H1 (cell line): Measurements from ENCODE around the gene NTPCR. TPM values are rescaled to one million over a fixed set of nuclear protein-coding genes. Genes with fewer than 3 reads are reported as not detected.
A peak's percentile ranks its signal among the peaks of the same experiment; 100 is the strongest.

Experiments used
- CTCF ChIA-PET: fragments of 300-600 bp; sonication (Branson Sonifier 250); formaldehyde crosslinking; loops from one replicate; lab custom pipeline; 2021; ENCODE audit not compliant: partially characterized antibody; lab: Charles Lee
- POLR2A ChIA-PET: fragments of 300-600 bp; sonication (Branson Sonifier 250); formaldehyde crosslinking; loops from one replicate; lab custom pipeline; 2021; ENCODE audit warnings: inconsistent platforms; ENCODE audit not compliant: partially characterized antibody; lab: Charles Lee
- DNase-seq, 2 experiments: peaks; one replicate each; pipeline versions ENCODE4 v3.0.0 to v3.0.0-alpha.2; 2010 to 2022; ENCODE audit warnings: low spot score in 2 of 2, low read depth in 1 of 2, mixed read lengths in 1 of 2
- FAIRE-seq: peaks from 2 replicates; lab custom pipeline; 2011; peaks lifted over from hg19 to GRCh38; lab: Jason Lieb, UNC
- H2AFZ ChIP-seq: 2 replicates; pipeline ENCODE4 v1.8.1; 2012; ENCODE audit warnings: low read length, inconsistent platforms
- H2AK5ac ChIP-seq: 2 replicates; pipeline ENCODE4 v1.6.1; 2013; ENCODE audit warnings: low read depth, low read length
- H2BK120ac ChIP-seq: replicated peaks from 2 replicates; pipeline ENCODE3; 2013; ENCODE audit warnings: low read depth, low read length, inconsistent platforms
- H2BK12ac ChIP-seq: 2 replicates; pipeline ENCODE4 v1.6.1; 2013; ENCODE audit warnings: low read depth, low read length
- H2BK15ac ChIP-seq: 2 replicates; pipeline ENCODE4 v1.6.1; 2013; ENCODE audit warnings: low read length
- H2BK20ac ChIP-seq: 2 replicates; pipeline ENCODE4 v1.6.1; 2013; ENCODE audit warnings: low read length
- H2BK5ac ChIP-seq: 2 replicates; pipeline ENCODE4 v1.6.1; 2013; ENCODE audit warnings: low read depth, low read length
- H3K14ac ChIP-seq: 2 replicates; pipeline ENCODE4 v1.6.1; 2013; ENCODE audit warnings: inconsistent platforms; ENCODE audit not compliant: insufficient read length
- H3K18ac ChIP-seq: 2 replicates; pipeline ENCODE4 v1.6.1; 2013; ENCODE audit warnings: low read length; ENCODE audit errors: extremely low read depth
- H3K23ac ChIP-seq: 2 replicates; pipeline ENCODE4 v1.6.1; 2013; ENCODE audit warnings: inconsistent platforms; ENCODE audit not compliant: insufficient read length
- H3K23me2 ChIP-seq: 2 replicates; pipeline ENCODE4 v1.6.1; 2013; ENCODE audit warnings: low read depth, low read length
- H3K27ac ChIP-seq: 2 replicates; pipeline ENCODE4 v1.6.1; 2011; ENCODE audit warnings: low read depth, low read length, inconsistent platforms
- H3K27me3 ChIP-seq, 4 experiments: replicated peaks in 1 of 4; 1 replicate in 1 of 4; 2 replicates in 3 of 4; pipeline versions ENCODE4 v1.6.1 to v1.8.1; 2011 to 2013; ENCODE audit warnings: low read length in 3 of 4, mild to moderate bottlenecking in 3 of 4, inconsistent platforms in 2 of 4, mixed read lengths in 2 of 4, moderate library complexity in 1 of 4; ENCODE audit not compliant: control insufficient read depth in 3 of 4, insufficient read depth in 3 of 4; ENCODE audit errors: extremely low read depth in 1 of 4
- H3K36me3 ChIP-seq, 4 experiments: 2 replicates each; pipeline versions ENCODE4 v1.6.1 to v1.8.1; 2011 to 2013; ENCODE audit warnings: mild to moderate bottlenecking in 4 of 4, low read length in 3 of 4, moderate library complexity in 2 of 4, control low read depth in 1 of 4, inconsistent platforms in 1 of 4; ENCODE audit not compliant: insufficient read depth in 4 of 4, control insufficient read depth in 2 of 4
- H3K4ac ChIP-seq: replicated peaks from 2 replicates; pipeline ENCODE3; 2013; ENCODE audit warnings: low read length, low read depth, mixed read lengths, inconsistent platforms; ENCODE audit not compliant: insufficient read length
- H3K4me1 ChIP-seq, 4 experiments: replicated peaks in 1 of 4; 1 replicate in 1 of 4; 2 replicates in 3 of 4; pipeline versions ENCODE4 v1.6.1 to v1.8.1; 2011 to 2013; ENCODE audit warnings: low read length in 3 of 4, inconsistent platforms in 2 of 4, mixed read lengths in 1 of 4; ENCODE audit not compliant: insufficient read depth in 4 of 4, control insufficient read depth in 3 of 4
- H3K4me2 ChIP-seq, 2 experiments: 2 replicates each; pipeline versions ENCODE4 v1.6.1 to v1.8.1; 2011 to 2013; ENCODE audit warnings: low read depth in 2 of 2, low read length in 2 of 2, control low read depth in 1 of 2, inconsistent platforms in 1 of 2, mild to moderate bottlenecking in 1 of 2; ENCODE audit not compliant: insufficient read depth in 1 of 2
- H3K4me3 ChIP-seq, 4 experiments: fragments of 200-600, 300-600 bp in 1 of 4; sonication (generic), shearing (Covaris generic), sonication (Bioruptor Twin) in 1 of 4; 2 replicates each; pipeline versions ENCODE4 v1.5.1 to v1.8.1; 2011 to 2016; ENCODE audit warnings: low read length in 4 of 4, low read depth in 3 of 4, control low read depth in 2 of 4, inconsistent platforms in 2 of 4, mild to moderate bottlenecking in 2 of 4, mixed read lengths in 1 of 4, moderate library complexity in 1 of 4; ENCODE audit not compliant: insufficient read depth in 2 of 4; ENCODE audit errors: extremely low read depth in 1 of 4
- H3K56ac ChIP-seq: replicated peaks from 2 replicates; pipeline ENCODE3; 2013; ENCODE audit warnings: low read depth, mild to moderate bottlenecking, mixed read lengths, low read length, inconsistent platforms; ENCODE audit not compliant: insufficient read length
- H3K79me1 ChIP-seq: 2 replicates; pipeline ENCODE4 v1.6.1; 2013; ENCODE audit warnings: low read depth, low read length, control low read depth
- H3K79me2 ChIP-seq, 2 experiments: 2 replicates each; pipeline versions ENCODE4 v1.6.1 to v1.8.1; 2012 to 2013; ENCODE audit warnings: low read length in 2 of 2, mild to moderate bottlenecking in 2 of 2, inconsistent platforms in 1 of 2; ENCODE audit not compliant: insufficient read depth in 2 of 2, control insufficient read depth in 1 of 2
- H3K9ac ChIP-seq, 4 experiments: replicated peaks in 1 of 4; 1 replicate in 1 of 4; 2 replicates in 3 of 4; pipeline versions ENCODE4 v1.6.1 to v1.8.1; 2011 to 2013; ENCODE audit warnings: low read depth in 3 of 4, low read length in 3 of 4, control low read depth in 2 of 4, mild to moderate bottlenecking in 2 of 4, moderate library complexity in 2 of 4, inconsistent platforms in 1 of 4; ENCODE audit errors: extremely low read depth in 1 of 4
- H3K9me3 ChIP-seq, 2 experiments: 2 replicates each; pipeline versions ENCODE4 v1.6.1 to v1.8.1; 2012 to 2013; ENCODE audit warnings: mild to moderate bottlenecking in 2 of 2, moderate library complexity in 2 of 2, control low read depth in 1 of 2, inconsistent platforms in 1 of 2, low read depth in 1 of 2, low read length in 1 of 2, mixed read lengths in 1 of 2; ENCODE audit not compliant: insufficient read depth in 2 of 2
- H4K20me1 ChIP-seq, 2 experiments: replicated peaks in 1 of 2; 2 replicates each; pipeline versions ENCODE3 to v1.8.1; 2011 to 2013; ENCODE audit warnings: inconsistent platforms in 2 of 2, low read length in 2 of 2, mild to moderate bottlenecking in 1 of 2; ENCODE audit not compliant: insufficient read depth in 2 of 2, control insufficient read depth in 1 of 2
- H4K5ac ChIP-seq: 2 replicates; pipeline ENCODE4 v1.6.1; 2013; ENCODE audit warnings: low read length, low read depth, mixed read lengths, inconsistent platforms; ENCODE audit not compliant: insufficient read length
- H4K8ac ChIP-seq: 2 replicates; pipeline ENCODE4 v1.8.0; 2013; ENCODE audit warnings: mild to moderate bottlenecking, moderate library complexity, low read length, inconsistent platforms; ENCODE audit not compliant: insufficient read depth; ENCODE audit errors: extremely low read depth
- H4K91ac ChIP-seq: replicated peaks from 2 replicates; pipeline ENCODE3; 2013; ENCODE audit warnings: low read length, mixed read lengths, inconsistent platforms; ENCODE audit not compliant: insufficient read length
- ASH2L ChIP-seq: fragments of 200-600, 300-600 bp; sonication (generic); IDR thresholded peaks from one replicate; pipeline ENCODE4 v1.7.1; 2017; ENCODE audit warnings: low read length
- CBX8 ChIP-seq: fragments of 300-800, 300-1000 bp; sonication (generic); IDR thresholded peaks from 2 replicates; pipeline ENCODE4 v1.7.1; 2016; ENCODE audit warnings: low read depth, low read length, borderline replicate concordance
- CHD2 ChIP-seq: IDR thresholded peaks from 2 replicates; pipeline ENCODE4 v1.6.1; 2012; ENCODE audit warnings: low read length, improper control_type of control experiment
- EZH2 ChIP-seq: fragments of 200-600 bp; sonication (generic); IDR thresholded peaks from 2 replicates; pipeline ENCODE4 v1.7.1; 2012; ENCODE audit warnings: low read depth, mild to moderate bottlenecking, moderate library complexity, low read length, inconsistent platforms; ENCODE audit not compliant: severe bottlenecking
- JUND ChIP-seq: IDR thresholded peaks from 2 replicates; pipeline ENCODE4 v1.6.1; 2011; ENCODE audit warnings: mild to moderate bottlenecking, improper control_type of control experiment, low read length
- KDM1A ChIP-seq: fragments of 200-600, 300-600 bp; sonication (generic); IDR thresholded peaks from 2 replicates; pipeline ENCODE4 v1.7.1; 2016; ENCODE audit warnings: mild to moderate bottlenecking, low read length, borderline replicate concordance
- POLR2A ChIP-seq, 2 experiments: IDR thresholded peaks; 1 replicate in 1 of 2; 2 replicates in 1 of 2; pipeline ENCODE4 v1.6.1; 2011; ENCODE audit warnings: low read depth in 2 of 2, low read length in 2 of 2, mild to moderate bottlenecking in 2 of 2; ENCODE audit errors: control extremely low read depth in 1 of 2
- POU5F1 ChIP-seq: IDR thresholded peaks from 2 replicates; pipeline ENCODE4 v1.6.1; 2011; ENCODE audit warnings: low read depth, mild to moderate bottlenecking, low read length, moderate library complexity
- TAF1 ChIP-seq: IDR thresholded peaks from 2 replicates; pipeline ENCODE4 v1.6.1; 2011; ENCODE audit warnings: mild to moderate bottlenecking, low read depth, low read length
- WGBS, 2 experiments: shearing (Covaris generic) in 1 of 2; methylation state at CpG; one replicate each; pipeline versions ENCODE4 v1.1.6 to v1.1.7; 2013 to 2015; ENCODE audit warnings: low lambda C conversion rate in 2 of 2, mixed read lengths in 2 of 2, inconsistent platforms in 1 of 2, low coverage in 1 of 2, missing lambda C conversion rate in 1 of 2; ENCODE audit not compliant: insufficient replicate concordance in 2 of 2, insufficient coverage in 1 of 2, insufficient read length in 1 of 2; ENCODE audit errors: extremely low coverage in 1 of 2, missing lambda C conversion rate in 1 of 2; 5-methylcytosine and 5-hydroxymethylcytosine counted together
- polyA plus RNA-seq, 7 experiments: library from polyadenylated mRNA; depleted of rRNA in 3 of 7; stranded (reverse) in 5 of 7; unstranded in 2 of 7; fragments of >200 nt in 5 of 7; fragments of 200-250 nt in 2 of 7; gene quantifications; 1 replicate in 5 of 7; 2 replicates in 1 of 7; 4 replicates in 1 of 7; pipeline versions ENCODE4 v1.2.1 to v1.2.3, GENCODE V29; 2011 to 2013; ENCODE audit warnings: missing spikeins in 2 of 7, mixed read lengths in 2 of 7
- total RNA-seq: library from RNA; stranded (reverse); fragmentation: NEBNext Ultra II Directional; extraction: Animal tissue kit (Norgen Biotek cat#: 25700); gene quantifications from 2 replicates; pipeline ENCODE4 v1.2.1, GENCODE V29; 2021

NTPCR gene
- total and polyA plus RNA-seq, 2 of the 8 experiments (the other 6 are each of a cell fraction or from before 2014, with no cell fraction given) = 22.6 to 73.1 TPM

DNA sequence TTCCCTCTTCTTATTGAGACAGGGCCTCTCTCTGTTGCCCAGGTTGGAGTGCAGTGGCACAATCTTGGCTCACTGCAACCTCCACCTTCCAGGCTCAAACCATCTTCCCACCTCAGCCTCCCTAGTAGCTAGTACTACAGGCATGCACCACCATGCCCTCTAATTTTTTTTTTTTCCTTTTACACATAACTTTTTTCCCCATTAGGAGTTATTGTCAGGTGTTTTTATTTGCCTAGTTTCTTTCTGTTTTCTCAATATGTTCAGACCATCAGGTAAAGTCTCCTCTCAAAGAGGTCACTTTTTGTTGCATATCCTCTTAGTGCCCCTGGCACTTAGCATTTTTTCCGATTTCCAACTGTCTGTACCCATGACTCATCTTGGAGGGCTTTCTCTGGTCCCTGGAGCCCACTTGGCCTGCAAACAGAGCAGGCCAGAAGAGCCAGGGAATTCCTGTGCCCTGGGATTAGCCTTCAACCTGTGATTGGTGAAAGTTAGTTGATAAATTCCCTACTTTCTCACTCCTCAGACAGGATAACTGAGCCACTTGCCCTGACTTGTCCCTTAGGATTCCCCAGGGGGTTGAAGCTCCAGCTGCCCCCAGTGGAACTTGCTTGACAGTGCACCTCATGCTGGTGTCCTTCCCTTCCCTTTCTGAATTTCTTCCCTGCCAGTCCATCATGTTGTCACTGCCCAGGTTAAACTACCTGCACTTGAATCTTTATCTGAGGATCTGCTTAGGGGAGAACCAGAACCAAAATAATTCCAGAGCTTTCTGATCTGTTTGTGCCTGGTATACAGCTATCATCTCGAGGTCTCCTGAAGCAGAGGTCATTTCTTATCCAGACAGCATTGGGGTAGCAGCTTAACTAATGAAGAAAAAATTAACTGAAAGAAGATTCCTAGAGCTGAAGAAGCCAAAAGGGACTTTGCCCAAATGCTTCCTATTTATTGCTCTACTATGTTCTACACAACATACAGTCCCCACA, 2.4 kb downstream of the NTPCR start:
- H3K27me3 ChIP-seq = no peaks in the 10 kb centered on the region
- H3K9ac ChIP-seq = no peak overlapping the region
- H3K4me2 ChIP-seq = peak overlapping the region; percentile 27 to 41; a peak in 3 of 4 replicates
- H3K18ac ChIP-seq = 0 out of 2 replicates have a peak overlapping the region, but pooled peaks have one; percentile 42
- H3K56ac ChIP-seq = peak overlapping the region; percentile 42
- peak overlapping the region in 1 of 4 experiments; percentile 94; a peak in 2 of 8 replicates for H3K4me3 ChIP-seq
- peak overlapping the region; percentile 77 for H2BK120ac ChIP-seq
- H3K23ac ChIP-seq = no peak overlapping the region
- CTCF ChIA-PET = interaction anchor here (0.7 to 2.7 kb wide), 26 partner anchors 12 to 735 kb away, joined by 3 to 16 read pairs (median 3); no protein-coding TSS in a partner anchor
- no peak overlapping the region for H2BK12ac ChIP-seq
- peaks cover 5% of the 10 kb centered on the region for H3K23me2 ChIP-seq
- H4K5ac ChIP-seq = peak overlapping the region; percentile 78
- peaks cover 2 to 20% (median 10%) of the 10 kb centered on the region in 4 experiments; a peak in 5 of 7 replicates for H3K4me1 ChIP-seq
- no peak overlapping the region for H2AFZ ChIP-seq
- H2BK20ac ChIP-seq = no peak overlapping the region
- H2BK15ac ChIP-seq = no peak overlapping the region
- H4K8ac ChIP-seq = no peak overlapping the region
- peaks cover 0 to 20% (median 9%) of the 10 kb centered on the region in 4 experiments; a peak in 6 of 8 replicates for H3K36me3 ChIP-seq
- H3K14ac ChIP-seq = no peak overlapping the region
- DNase-seq (peak; percentile 61), FAIRE-seq (peak; percentile 90)
- H3K79me1 ChIP-seq = no peaks in the 10 kb centered on the region; the same call in 1 of the 2 replicates
- peak overlapping the region; percentile 28; the same call in 1 of the 2 replicates for H3K27ac ChIP-seq
- peaks cover 5 to 60% of the 10 kb centered on the region in 2 experiments; a peak in 3 of 4 replicates for H3K79me2 ChIP-seq
- H2AK5ac ChIP-seq = no peak overlapping the region
- WGBS, 2 experiments = 63% methylated on average over 2 of the region's 2 CpGs; no CpG with 5 or more reads in 1 of the 2 experiments
- H3K9me3 ChIP-seq = peaks cover 0 to under 1% of the 10 kb centered on the region in 2 experiments; a peak in 1 of 4 replicates
- H4K91ac ChIP-seq = peak overlapping the region; percentile 49
- H4K20me1 ChIP-seq = peaks cover 1 to 3% of the 10 kb centered on the region in 2 experiments
- peak overlapping the region; percentile 78; the same call in 1 of the 2 replicates for H2BK5ac ChIP-seq
- POLR2A ChIA-PET = interaction anchor here (0.6 to 1.6 kb wide), 3 partner anchors 16 to 78 kb away, joined by 3 read pairs; no protein-coding TSS in a partner anchor
- no peak overlapping the region for H3K4ac ChIP-seq
- TF ChIP-seq TAF1 (no peak), EZH2 (no peak), JUND (no peak), ASH2L (no peak), CHD2 (no peak), KDM1A (peak; percentile 35; the same call in 1 of the 2 replicates), POLR2A (IDR thresholded peaks at IDR 0.05; ENCODE audit: control extremely low read depth in 1 of 2, low read depth in 2 of 2, low read length in 2 of 2) (no peak), POU5F1 (no peak), CBX8 (no peak)
